ENCODE data around the gene SMARCD1.
"Not testable (repeated sequence)": the region's sequence is repeated elsewhere in the genome, so short reads cannot be mapped to it uniquely, and the experiment has no call there.

SMARCD1 gene

DNA sequence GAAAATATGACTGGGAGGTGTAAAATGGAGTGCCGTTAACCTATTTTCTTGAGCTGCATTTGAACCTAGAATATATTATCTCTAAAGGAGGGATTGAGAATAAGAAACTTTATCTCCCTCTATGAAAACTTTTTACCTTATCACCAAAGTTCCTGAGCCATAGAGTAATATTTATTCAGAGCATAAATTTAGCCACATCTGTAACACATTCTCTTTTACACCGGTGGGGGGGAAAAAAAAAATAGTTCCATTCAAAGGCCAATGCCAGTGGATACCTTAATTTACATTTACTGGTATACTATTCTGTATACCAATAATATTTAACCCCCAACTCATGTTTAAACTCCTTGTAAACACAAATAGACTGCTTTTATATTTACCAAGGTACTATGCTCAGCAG is 60.3 kb downstream of the SMARCD1 start:
- no peak for DNase-seq (ENCODE audit: low spot score)

DNA sequence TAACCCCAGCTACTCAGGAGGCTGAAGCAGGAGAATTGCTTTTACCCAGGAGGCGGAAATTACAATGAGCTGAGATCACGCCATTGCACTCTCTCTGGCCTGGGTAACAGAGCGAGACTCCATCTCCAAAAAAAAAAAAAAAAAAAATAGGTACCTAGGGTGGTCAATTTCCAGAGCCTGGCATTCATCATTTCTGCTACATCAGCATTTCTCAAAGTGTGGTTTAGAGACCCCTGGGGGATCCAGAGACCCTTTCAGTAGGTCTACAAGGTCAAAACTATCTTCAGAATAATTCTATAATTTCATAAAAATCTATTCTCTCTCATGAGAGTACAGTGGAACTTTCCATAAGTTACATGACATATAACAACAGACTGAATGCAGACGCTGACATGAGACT is 62.1 kb downstream of the SMARCD1 start:
- no peak for DNase-seq (ENCODE audit: low spot score)

DNA sequence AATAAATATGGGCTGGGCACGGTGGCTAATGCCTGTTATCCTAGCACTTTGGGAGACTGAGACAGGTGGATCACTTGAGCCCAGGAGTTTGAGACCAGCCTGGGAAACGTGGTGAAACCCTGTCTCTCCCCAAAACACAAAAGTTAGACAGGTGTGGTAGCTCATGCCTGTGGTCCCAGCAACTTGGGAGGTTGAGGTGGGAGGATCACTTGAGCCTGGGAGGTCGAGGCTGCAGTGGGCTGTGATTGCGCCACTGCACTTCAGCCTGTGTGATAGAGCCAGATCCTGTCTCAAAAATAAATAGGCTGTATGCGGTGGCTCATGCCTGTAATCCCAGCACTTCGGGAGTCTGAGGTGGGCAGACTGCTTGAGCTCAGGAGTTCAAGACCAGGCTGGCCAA is 62.9 kb downstream of the SMARCD1 start:
- DNase-seq (ENCODE audit: low spot score) = not testable (repeated sequence)

- DNase-seq (ENCODE audit: low spot score) = no peak
These were observed 64.2 kb downstream of the SMARCD1 start for GRCh38 chr12:50149311-50149710.
